CD4-positive, CD25-positive, alpha-beta regulatory T cell (primary cell): ENCODE measurements around the gene DPM3. TPM values are rescaled to one million over a fixed set of nuclear protein-coding genes. Genes with fewer than 3 reads are reported as not detected.

Experiments used
- ATAC-seq, 2 donors: fragments of 150-1000 bp; cut with Tn5 transposase; one replicate each; pipeline ENCODE4 v1.10.0; 2021; ENCODE audit warnings: low read depth in 2 of 2, moderate number of reproducible peaks in 2 of 2, moderate library complexity in 1 of 2
- DNase-seq, 3 donors: peaks; one replicate each; pipeline versions ENCODE4 v3.0.0 to v3.0.0-alpha.2; 2012 to 2022; ENCODE audit warnings: mixed read lengths in 1 of 3
- H3K27ac ChIP-seq: one replicate; pipeline ENCODE4 v1.7.0; 2013; ENCODE audit warnings: mild to moderate bottlenecking, low read length; ENCODE audit not compliant: insufficient read depth, poor library complexity, severe bottlenecking
- H3K27me3 ChIP-seq: one replicate; pipeline ENCODE4 v1.7.0; 2013; ENCODE audit warnings: low read length; ENCODE audit not compliant: control insufficient read depth, insufficient read depth
- H3K36me3 ChIP-seq: one replicate; pipeline ENCODE4 v1.7.0; 2013; ENCODE audit warnings: mild to moderate bottlenecking, low read length, moderate library complexity; ENCODE audit not compliant: control insufficient read depth, insufficient read depth
- H3K4me1 ChIP-seq: 2 replicates; pipeline ENCODE4 v1.7.0; 2013; ENCODE audit warnings: mild to moderate bottlenecking, low read length; ENCODE audit not compliant: insufficient read depth, control insufficient read depth, poor library complexity, severe bottlenecking
- H3K4me3 ChIP-seq: one replicate; pipeline ENCODE4 v1.7.0; 2013; ENCODE audit warnings: low read depth, mild to moderate bottlenecking, low read length, moderate library complexity
- H3K9me3 ChIP-seq, 2 experiments: 1 replicate in 1 of 2; 2 replicates in 1 of 2; pipeline ENCODE4 v1.7.0; 2013; ENCODE audit warnings: low read length in 2 of 2, mild to moderate bottlenecking in 1 of 2, moderate library complexity in 1 of 2; ENCODE audit not compliant: control insufficient read depth in 2 of 2
- H3K27ac Mint-ChIP-seq, 3 donors: one replicate each; pipeline ENCODE4 v1.8.0; 2020 to 2022; ENCODE audit warnings: mild to moderate bottlenecking in 3 of 3, mixed read lengths in 3 of 3, moderate library complexity in 2 of 3
- H3K27me3 Mint-ChIP-seq: one replicate; pipeline ENCODE4 v1.8.0; 2022; ENCODE audit warnings: mild to moderate bottlenecking, mixed read lengths
- H3K36me3 Mint-ChIP-seq: one replicate; pipeline ENCODE4 v1.8.0; 2020; ENCODE audit warnings: mixed read lengths
- H3K4me1 Mint-ChIP-seq, 4 donors: one replicate each; pipeline ENCODE4 v1.8.0; 2020 to 2022; ENCODE audit warnings: mixed read lengths in 4 of 4, mild to moderate bottlenecking in 1 of 4
- H3K4me3 Mint-ChIP-seq, 4 donors: one replicate each; pipeline ENCODE4 v1.8.0; 2020 to 2022; ENCODE audit warnings: mild to moderate bottlenecking in 4 of 4, mixed read lengths in 4 of 4, moderate library complexity in 3 of 4
- H3K9me3 Mint-ChIP-seq, 7 donors: one replicate each; pipeline ENCODE4 v1.8.0; 2020 to 2022; ENCODE audit warnings: mixed read lengths in 7 of 7, mild to moderate bottlenecking in 3 of 7, moderate library complexity in 2 of 7
- polyA plus RNA-seq, 4 donors: library from polyadenylated mRNA; unstranded; fragments of 300-500 nt; fragmentation: Illumina TruSeq; gene quantifications; one replicate each; pipeline ENCODE4 v1.2.3, GENCODE V29; 2021
- total RNA-seq: library from RNA; stranded (reverse); gene quantifications from one replicate; pipeline ENCODE4 v1.2.3, GENCODE V29; 2022

DPM3 gene
- total and polyA plus RNA-seq, 5 donors from 2014 or later = 28.1 to 116 (median 101) TPM

DNA sequence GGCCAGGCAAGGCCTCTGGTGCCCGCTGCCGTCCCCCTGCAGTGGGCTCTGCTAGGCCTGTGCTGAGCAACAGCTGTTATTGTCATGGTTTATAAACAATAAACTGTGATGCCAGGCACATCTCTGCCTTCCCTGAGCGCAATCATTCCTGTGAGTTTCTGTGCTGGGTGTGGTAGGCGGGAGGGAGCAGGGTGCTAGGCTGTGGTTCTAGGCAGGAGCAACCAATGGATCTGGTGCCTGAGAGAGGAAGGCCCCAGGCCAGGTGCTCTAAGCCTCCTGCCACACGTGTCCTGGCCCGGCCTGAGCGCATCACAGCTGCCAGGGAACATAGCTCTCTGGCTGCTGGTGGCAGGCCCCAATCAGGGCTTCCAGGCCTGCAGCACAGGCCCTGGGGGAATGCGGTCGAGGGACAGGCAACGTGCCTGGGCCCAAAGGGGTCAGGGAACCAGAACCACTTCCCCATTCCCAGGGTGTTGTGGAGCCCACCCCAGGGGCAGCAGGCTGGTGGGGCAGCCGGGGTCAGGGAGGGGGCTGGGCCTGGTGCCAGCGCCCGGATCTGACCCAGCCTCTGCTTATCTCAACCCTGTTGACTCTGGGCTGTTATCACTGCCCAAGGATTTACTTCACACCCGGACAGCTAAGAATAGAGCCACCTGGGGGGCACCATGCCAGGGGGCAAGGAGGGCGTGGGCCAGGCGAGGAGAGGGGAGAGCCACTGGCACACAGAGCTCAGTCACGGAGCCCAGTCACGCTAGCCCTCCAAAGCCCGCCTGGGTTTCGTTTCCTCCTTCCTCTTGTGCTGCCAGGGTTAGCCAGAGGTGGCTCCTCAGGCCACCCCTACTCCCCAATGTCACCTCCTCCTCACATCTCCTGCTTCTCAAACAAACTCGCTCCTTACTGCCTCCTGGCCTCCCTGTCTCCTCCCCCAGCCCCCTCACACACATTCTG, 44.8 kb upstream of the DPM3 start:
- ATAC-seq (peak in 1 of 2 donors; percentile 52), DNase-seq (no peak)
- Mint-ChIP-seq H3K9me3 (no peaks in the 10 kb centered on the region), H3K4me3 (peak overlapping the region in 1 of 4 donors; percentile 52), H3K36me3 (peaks cover 10% of the 10 kb centered on the region), H3K27ac (no peak overlapping the region), H3K27me3 (no peaks in the 10 kb centered on the region), H3K4me1 (peaks cover 0 to 8% (median 5%) of the 10 kb centered on the region in 4 donors)
- Histone ChIP-seq H3K4me1 (no peaks in the 10 kb centered on the region), H3K4me3 (no peak overlapping the region), H3K27ac (no peak overlapping the region), H3K36me3 (no peaks in the 10 kb centered on the region), H3K27me3 (no peaks in the 10 kb centered on the region), H3K9me3 (no peaks in the 10 kb centered on the region)

DNA sequence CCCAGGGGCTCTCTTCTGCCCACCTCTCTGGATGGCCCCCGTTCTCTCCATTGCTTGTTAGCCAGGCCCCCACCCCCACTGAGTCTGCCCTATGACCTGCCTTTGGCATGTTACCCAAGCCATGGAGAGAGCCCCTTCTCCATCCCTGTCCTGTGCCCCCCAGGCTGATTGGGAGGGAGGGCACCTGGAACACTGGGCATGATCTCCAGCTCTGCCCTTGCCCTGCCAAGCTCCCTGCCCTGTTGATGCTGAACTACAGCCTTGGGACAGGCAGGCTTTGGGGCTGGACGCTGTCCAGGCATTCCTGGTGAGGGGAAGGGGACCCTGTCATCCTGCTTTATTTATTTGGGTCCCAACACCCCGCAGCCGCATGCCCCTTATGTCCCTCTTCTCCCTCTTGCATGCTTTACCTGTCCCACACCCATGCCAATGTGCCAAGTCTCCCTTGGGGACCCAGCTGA, 44.0 kb upstream of the DPM3 start:
- Histone ChIP-seq H3K27ac (no peak overlapping the region), H3K27me3 (no peaks in the 10 kb centered on the region), H3K4me3 (no peak overlapping the region), H3K36me3 (peaks cover 4% of the 10 kb centered on the region), H3K9me3 (no peaks in the 10 kb centered on the region), H3K4me1 (no peaks in the 10 kb centered on the region)
- Mint-ChIP-seq H3K4me3 (peak overlapping the region in 1 of 4 donors; percentile 52), H3K27me3 (no peaks in the 10 kb centered on the region), H3K27ac (no peak overlapping the region), H3K4me1 (peaks cover 0 to 8% (median 5%) of the 10 kb centered on the region in 4 donors), H3K36me3 (peaks cover 10% of the 10 kb centered on the region), H3K9me3 (no peaks in the 10 kb centered on the region)
- ATAC-seq = no peak
- no peak for DNase-seq

DNA sequence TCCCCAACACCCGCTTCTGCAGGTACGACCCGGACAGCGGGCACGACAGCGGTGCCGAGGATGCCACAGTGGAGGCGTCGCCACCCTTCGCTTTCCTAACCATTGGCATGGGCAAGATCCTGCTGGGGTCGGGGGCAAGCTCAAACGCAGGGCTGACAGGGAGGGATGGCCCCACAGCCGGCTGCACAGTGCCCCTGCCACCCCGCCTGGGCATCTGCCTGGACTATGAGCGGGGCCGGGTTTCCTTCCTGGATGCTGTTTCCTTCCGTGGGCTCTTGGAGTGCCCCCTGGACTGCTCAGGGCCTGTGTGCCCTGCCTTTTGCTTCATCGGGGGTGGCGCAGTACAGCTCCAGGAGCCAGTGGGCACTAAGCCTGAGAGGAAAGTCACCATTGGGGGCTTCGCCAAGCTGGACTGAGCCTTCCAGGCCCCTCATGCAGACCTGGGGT, 43.5 kb upstream of the DPM3 start:
- no peaks in the 10 kb centered on the region for H3K9me3 ChIP-seq
- H3K36me3 ChIP-seq = peaks cover 5% of the 10 kb centered on the region
- H3K4me3 ChIP-seq = no peak overlapping the region
- H3K4me1 ChIP-seq = no peaks in the 10 kb centered on the region
- H3K27ac ChIP-seq = no peak overlapping the region
- DNase-seq (no peak), ATAC-seq (no peak)
- Mint-ChIP-seq H3K27ac (peak overlapping the region in 1 of 3 donors; percentile 6), H3K9me3 (no peaks in the 10 kb centered on the region), H3K27me3 (no peaks in the 10 kb centered on the region), H3K36me3 (peaks cover 13% of the 10 kb centered on the region), H3K4me3 (no peak overlapping the region), H3K4me1 (peaks cover 0 to 8% (median 5%) of the 10 kb centered on the region in 4 donors)
- no peaks in the 10 kb centered on the region for H3K27me3 ChIP-seq

DNA sequence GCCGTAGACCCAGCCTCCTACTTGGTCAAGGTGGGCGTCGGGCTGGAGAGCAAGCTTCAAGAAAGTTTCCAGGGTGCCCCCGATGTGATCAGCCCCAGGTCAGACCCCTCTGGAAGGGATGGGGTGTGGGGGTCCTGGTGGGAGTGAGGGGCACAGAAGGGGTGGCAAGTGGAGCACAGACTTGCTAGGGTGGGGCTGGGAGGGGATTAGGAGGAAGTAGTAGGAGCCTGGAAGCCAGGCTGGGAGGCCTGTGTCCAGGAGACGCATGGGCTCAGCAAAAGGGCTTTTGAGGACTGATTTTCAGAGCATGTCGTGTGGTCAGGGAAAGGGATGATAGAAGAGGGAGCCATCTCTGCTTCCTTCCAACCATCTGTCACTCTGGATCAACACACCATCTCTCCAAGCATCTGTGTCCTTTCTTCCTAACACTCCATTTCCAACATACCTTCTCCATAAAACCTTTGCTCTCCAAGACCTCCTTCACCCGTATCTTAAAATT, 41.8 kb upstream of the DPM3 start:
- Mint-ChIP-seq H3K36me3 (peaks cover 9% of the 10 kb centered on the region), H3K4me1 (peaks cover 0 to under 1% (median 0%) of the 10 kb centered on the region in 4 donors), H3K9me3 (no peaks in the 10 kb centered on the region), H3K27ac (no peak overlapping the region), H3K4me3 (peak overlapping the region in 1 of 4 donors; percentile 38), H3K27me3 (no peaks in the 10 kb centered on the region)
- no peak for ATAC-seq
- Histone ChIP-seq H3K27ac (no peak overlapping the region), H3K36me3 (peaks cover 11% of the 10 kb centered on the region), H3K4me3 (no peak overlapping the region), H3K4me1 (no peaks in the 10 kb centered on the region), H3K27me3 (no peaks in the 10 kb centered on the region), H3K9me3 (no peaks in the 10 kb centered on the region)
- no peak for DNase-seq

DNA sequence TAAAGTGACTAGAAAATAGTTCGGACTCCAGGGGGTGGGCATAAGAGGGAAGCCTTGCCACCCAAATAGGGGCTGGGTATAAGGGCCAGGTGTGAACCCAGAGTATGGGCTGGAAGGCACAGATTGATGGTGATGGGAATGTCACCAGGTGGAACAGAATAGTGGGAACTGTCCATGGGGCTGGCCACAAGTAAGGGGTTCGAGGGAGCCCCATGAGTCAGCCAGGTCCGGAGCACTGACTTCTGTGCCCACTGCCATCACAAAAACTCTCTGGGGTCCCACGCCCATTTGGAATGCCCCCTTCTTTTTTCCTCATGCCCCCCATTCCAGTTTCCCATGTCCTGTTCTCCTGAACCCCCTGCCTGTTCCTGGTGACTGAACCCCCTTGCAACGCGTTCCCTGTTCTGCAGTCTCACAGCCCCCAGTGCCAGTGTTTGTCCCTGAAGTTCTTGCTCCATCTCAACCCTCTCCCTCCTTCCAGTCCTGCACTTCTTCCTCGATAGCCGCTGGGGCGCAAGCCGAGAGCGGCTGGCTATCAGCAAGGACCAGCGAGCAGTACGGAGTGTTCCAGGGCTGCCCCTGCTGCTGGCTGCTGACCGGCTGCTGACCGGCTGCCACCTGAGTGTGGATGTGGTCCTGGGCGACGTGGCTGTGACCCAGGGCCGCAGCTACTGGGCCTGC, 41.2 kb upstream of the DPM3 start:
- H3K9me3 ChIP-seq = no peaks in the 10 kb centered on the region
- H3K4me3 ChIP-seq = no peak overlapping the region
- no peaks in the 10 kb centered on the region for H3K9me3 Mint-ChIP-seq
- H3K4me1 ChIP-seq = peaks cover 5% of the 10 kb centered on the region
- no peak overlapping the region for H3K4me3 Mint-ChIP-seq
- DNase-seq = no peak
- peak overlapping the region in 1 of 3 donors; percentile 23 for H3K27ac Mint-ChIP-seq
- no peak overlapping the region for H3K27ac ChIP-seq
- H3K36me3 Mint-ChIP-seq = peaks cover 9% of the 10 kb centered on the region
- peaks cover 1 to 6% (median 5%) of the 10 kb centered on the region in 4 donors for H3K4me1 Mint-ChIP-seq
- H3K36me3 ChIP-seq = peaks cover 12% of the 10 kb centered on the region
- no peaks in the 10 kb centered on the region for H3K27me3 ChIP-seq
- ATAC-seq = no peak
- H3K27me3 Mint-ChIP-seq = no peaks in the 10 kb centered on the region

DNA sequence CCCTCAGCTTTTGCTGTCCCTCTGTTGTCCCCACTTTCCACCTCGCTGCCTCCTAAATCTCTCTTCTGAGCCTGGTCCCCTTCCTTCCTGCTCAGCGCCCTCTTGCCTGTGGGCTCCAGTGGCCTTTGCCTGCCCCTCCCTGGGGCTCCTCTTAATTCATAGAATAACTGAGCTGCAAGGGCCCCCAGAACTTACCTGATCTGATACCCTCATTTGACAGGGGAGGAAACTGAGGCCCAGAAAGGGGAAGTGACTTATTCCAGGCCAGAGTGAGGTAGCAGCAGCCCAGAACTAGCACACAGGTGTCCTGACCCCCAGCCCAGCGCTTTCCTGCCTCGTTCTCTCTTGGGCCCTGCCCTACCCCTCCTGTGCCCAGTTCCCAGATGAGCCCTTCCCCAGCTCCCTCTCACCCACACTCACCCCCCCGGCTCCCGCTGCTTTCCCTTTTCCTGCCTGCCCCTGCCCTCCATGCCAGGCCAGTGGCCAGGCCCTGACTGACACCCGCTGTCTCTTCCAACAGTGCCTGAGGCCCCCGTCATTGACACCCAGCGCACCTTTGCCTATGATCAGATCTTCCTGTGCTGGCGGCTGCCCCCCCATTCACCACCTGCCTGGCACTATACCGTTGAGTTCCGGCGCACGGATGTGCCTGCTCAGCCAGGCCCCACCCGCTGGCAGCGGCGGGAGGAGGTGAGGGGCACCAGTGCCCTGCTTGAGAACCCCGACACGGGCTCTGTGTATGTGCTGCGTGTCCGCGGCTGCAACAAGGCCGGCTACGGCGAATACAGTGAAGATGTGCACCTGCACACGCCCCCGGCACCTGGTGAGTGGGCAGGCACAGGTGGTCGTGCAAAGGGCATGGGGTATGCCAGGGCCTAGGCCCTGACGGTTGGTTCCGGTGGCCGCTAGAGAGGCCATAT, 39.0 kb upstream of the DPM3 start:
- peak overlapping the region in 1 of 4 donors; percentile 68 for H3K4me3 Mint-ChIP-seq
- H3K4me1 Mint-ChIP-seq = peaks cover 4 to 26% (median 13%) of the 10 kb centered on the region in 4 donors
- H3K9me3 Mint-ChIP-seq = no peaks in the 10 kb centered on the region
- Histone ChIP-seq H3K4me3 (no peak overlapping the region), H3K27me3 (no peaks in the 10 kb centered on the region), H3K27ac (no peak overlapping the region), H3K36me3 (peaks cover 12% of the 10 kb centered on the region), H3K9me3 (no peaks in the 10 kb centered on the region), H3K4me1 (peaks cover 13% of the 10 kb centered on the region)
- ATAC-seq (no peak), DNase-seq (no peak)
- H3K36me3 Mint-ChIP-seq = peaks cover 9% of the 10 kb centered on the region
- H3K27me3 Mint-ChIP-seq = no peaks in the 10 kb centered on the region
- peak overlapping the region in 1 of 3 donors; percentile 94 for H3K27ac Mint-ChIP-seq
